Measurements from ENCODE around the gene WDR54. TPM values are rescaled to one million over a fixed set of nuclear protein-coding genes. Genes with fewer than 3 reads are reported as not detected.
A peak's percentile ranks its signal among the peaks of the same experiment; 100 is the strongest.

WDR54 gene
- total RNA-seq, 4 donors from 2014 or later = 12.3 to 19.7 (median 16.3) TPM; not detected in 1

DNA sequence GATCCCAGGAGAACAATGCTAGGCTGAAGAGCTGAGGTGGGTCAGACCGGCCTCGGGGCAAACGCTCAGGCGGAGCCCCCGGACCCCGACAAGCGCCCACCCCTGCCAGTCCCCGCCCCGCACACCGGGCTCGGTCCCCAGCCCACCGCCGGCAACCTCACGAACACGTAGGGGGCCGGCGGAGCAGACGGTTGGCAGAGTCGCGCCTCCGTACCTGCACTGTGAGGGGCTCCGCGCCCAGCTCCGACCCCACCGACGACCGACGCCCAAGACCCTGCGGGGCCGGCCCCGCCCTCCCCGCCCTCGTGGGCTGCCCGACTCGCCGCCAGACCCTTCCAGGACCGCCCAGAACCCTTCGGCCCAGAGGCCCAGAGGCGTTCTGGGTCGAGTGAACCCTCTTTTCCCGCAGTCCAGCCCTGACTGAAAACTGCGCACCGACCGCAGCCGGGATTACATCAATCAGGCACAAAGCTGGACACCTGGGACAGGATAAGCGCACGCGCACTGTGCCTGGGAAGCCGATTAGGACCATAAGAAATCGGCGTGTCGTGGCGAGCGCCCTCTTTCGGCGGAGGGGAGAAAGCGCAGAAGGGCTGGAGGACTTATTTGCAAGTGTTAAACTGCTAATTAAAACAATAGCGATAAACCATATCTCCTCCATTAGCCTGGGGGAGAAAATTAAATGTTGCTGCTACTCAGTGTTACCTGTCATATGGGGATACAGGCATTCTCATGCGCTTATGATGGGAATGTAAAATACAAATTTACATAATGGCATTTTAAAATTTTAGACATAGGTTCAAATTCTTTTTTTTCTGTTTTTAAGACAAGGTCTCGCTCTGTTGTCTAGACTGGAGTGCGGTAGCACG is 29.7 kb upstream of the WDR54 start:
- DNase-seq = peak; percentile 91 to 93
- peak overlapping the region; percentile 83 to 91 for H3K4me3 ChIP-seq
- peaks cover 0 to 15% of the 10 kb centered on the region in 2 donors for H3K4me1 ChIP-seq
- intact Hi-C loops (cut with DNase I; ENCODE audit: low total_unique reads) = no loop called here
- H3K27ac ChIP-seq = peak overlapping the region; percentile 92 to 94
- TF ChIP-seq CTCF (IDR thresholded peaks at IDR 0.05) = peak; percentile 91 to 99 (median 96)
- peak; percentile 44 to 48 for TF ChIP-seq POLR2A (IDR thresholded peaks at IDR 0.05)
- H3K27me3 ChIP-seq = no peaks in the 10 kb centered on the region
- no peaks in the 10 kb centered on the region for H3K36me3 ChIP-seq
- no peaks in the 10 kb centered on the region for H3K9me3 ChIP-seq

DNA sequence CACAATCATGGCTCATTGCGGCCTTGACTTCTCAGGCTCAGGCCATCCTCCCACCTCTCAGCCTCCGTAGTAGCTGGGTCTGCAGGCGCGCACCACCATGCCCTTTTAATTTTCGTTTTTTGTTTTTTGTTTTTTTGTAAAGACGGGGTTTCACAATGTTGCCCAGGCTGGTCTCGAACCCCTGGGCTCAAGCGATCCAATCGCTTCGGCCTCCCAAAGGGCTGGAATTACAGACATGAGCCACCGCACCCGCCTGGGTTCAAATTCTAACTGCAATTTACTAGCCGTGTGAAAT is 29.1 kb upstream of the WDR54 start:
- TF ChIP-seq CTCF (IDR thresholded peaks at IDR 0.05) (no peak), POLR2A (IDR thresholded peaks at IDR 0.05) (no peak)
- Histone ChIP-seq H3K9me3 (no peaks in the 10 kb centered on the region), H3K27ac (peak overlapping the region in 1 of 2 donors; percentile 92), H3K36me3 (no peaks in the 10 kb centered on the region), H3K27me3 (no peaks in the 10 kb centered on the region), H3K4me3 (peak overlapping the region in 1 of 2 donors; percentile 91), H3K4me1 (peaks cover 0 to 15% of the 10 kb centered on the region in 2 donors)
- intact Hi-C loops (cut with DNase I; ENCODE audit: low total_unique reads) = no loop called here
- no peak for DNase-seq

DNA sequence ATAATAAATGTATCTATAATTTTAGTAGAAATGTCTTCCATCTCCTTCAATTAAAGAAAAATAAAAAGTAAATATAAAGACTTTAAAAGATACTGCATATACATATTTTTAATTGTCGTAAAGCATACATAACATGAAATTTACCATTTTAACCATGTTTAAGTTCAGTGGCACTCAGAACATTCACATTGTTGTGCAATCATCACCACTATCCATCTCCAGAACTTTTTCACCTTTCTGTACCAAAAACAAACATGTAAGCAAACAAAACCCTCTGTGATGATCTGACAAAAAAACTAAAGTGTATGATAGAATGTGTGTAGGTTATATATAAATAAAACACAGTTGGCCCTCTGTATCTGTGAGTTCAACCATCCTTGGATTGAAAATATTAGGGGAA is 28.0 kb upstream of the WDR54 start:
- TF ChIP-seq CTCF (IDR thresholded peaks at IDR 0.05) (no peak), POLR2A (IDR thresholded peaks at IDR 0.05) (no peak)
- Histone ChIP-seq H3K4me3 (no peak overlapping the region), H3K4me1 (peaks cover 0 to 11% of the 10 kb centered on the region in 2 donors), H3K27me3 (no peaks in the 10 kb centered on the region), H3K27ac (no peak overlapping the region), H3K36me3 (no peaks in the 10 kb centered on the region), H3K9me3 (no peaks in the 10 kb centered on the region)
- DNase-seq = no peak
- intact Hi-C loops (cut with DNase I; ENCODE audit: low total_unique reads) = no loop called here

- H3K27me3 ChIP-seq = no peaks in the 10 kb centered on the region
- H3K4me1 ChIP-seq = no peaks in the 10 kb centered on the region
- no peak for DNase-seq
- no peak overlapping the region for H3K4me3 ChIP-seq
- H3K36me3 ChIP-seq = no peaks in the 10 kb centered on the region
- TF ChIP-seq POLR2A (IDR thresholded peaks at IDR 0.05) (no peak), CTCF (IDR thresholded peaks at IDR 0.05) (no peak)
- H3K27ac ChIP-seq = no peak overlapping the region
- H3K9me3 ChIP-seq = no peaks in the 10 kb centered on the region
- intact Hi-C loops (cut with DNase I; ENCODE audit: low total_unique reads) = no loop called here
These were observed 25.4 kb upstream of the WDR54 start for GRCh38 chr2:74396149-74396548.

- no peak overlapping the region for H3K4me3 ChIP-seq
- no peaks in the 10 kb centered on the region for H3K9me3 ChIP-seq
- no peaks in the 10 kb centered on the region for H3K27me3 ChIP-seq
- no peaks in the 10 kb centered on the region for H3K4me1 ChIP-seq
- no peak for DNase-seq
- H3K36me3 ChIP-seq = no peaks in the 10 kb centered on the region
- intact Hi-C loops (cut with DNase I; ENCODE audit: low total_unique reads) = no loop called here
- no peak overlapping the region for H3K27ac ChIP-seq
- TF ChIP-seq POLR2A (IDR thresholded peaks at IDR 0.05) (no peak), CTCF (IDR thresholded peaks at IDR 0.05) (peak in 1 of 4 experiments; percentile 12)
These were observed 21.7 kb upstream of the WDR54 start for GRCh38 chr2:74399785-74400184.

Measured in uterus (tissue), 4 donors.